OCI-LY3 (cell line): ENCODE results near the gene SPATA6L.

Experiments used
- EZH2phosphoT487 ChIP-seq: fragments of 200-600 bp; shearing (Covaris generic); IDR thresholded peaks from 2 replicates; pipeline ENCODE4 v1.6.1; 2018; ENCODE audit warnings: antibody characterized with exemption, mixed run types, low read depth
- TF ChIP-seq, protein P1 (sequence below): fragments of 200-600, 300-600 bp; sonication (generic); IDR thresholded peaks from 2 replicates; pipeline ENCODE4 v1.5.1; 2014; ENCODE audit warnings: antibody characterized with exemption, low read length, low read depth

DNA sequence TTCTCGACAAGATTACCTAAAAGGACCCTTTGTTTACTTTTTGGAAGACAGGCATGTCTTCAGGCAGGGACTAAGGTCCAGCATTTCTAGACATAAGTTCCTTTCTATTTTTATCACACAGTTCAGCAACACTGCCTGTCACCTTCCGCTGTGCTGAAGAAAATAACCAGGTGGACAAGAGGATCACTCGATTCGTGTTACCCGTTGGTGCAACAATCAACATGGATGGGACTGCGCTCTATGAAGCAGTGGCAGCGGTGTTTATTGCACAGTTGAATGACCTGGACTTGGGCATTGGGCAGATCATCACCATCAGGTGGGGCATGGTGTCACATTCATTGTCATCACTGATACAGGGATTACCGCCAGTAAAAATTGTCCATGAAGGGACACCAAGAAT lies 89.8 kb downstream of the SPATA6L start:
- TF ChIP-seq, protein P1, sequence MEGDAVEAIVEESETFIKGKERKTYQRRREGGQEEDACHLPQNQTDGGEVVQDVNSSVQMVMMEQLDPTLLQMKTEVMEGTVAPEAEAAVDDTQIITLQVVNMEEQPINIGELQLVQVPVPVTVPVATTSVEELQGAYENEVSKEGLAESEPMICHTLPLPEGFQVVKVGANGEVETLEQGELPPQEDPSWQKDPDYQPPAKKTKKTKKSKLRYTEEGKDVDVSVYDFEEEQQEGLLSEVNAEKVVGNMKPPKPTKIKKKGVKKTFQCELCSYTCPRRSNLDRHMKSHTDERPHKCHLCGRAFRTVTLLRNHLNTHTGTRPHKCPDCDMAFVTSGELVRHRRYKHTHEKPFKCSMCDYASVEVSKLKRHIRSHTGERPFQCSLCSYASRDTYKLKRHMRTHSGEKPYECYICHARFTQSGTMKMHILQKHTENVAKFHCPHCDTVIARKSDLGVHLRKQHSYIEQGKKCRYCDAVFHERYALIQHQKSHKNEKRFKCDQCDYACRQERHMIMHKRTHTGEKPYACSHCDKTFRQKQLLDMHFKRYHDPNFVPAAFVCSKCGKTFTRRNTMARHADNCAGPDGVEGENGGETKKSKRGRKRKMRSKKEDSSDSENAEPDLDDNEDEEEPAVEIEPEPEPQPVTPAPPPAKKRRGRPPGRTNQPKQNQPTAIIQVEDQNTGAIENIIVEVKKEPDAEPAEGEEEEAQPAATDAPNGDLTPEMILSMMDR: no peak
- TF ChIP-seq EZH2phosphoT487: no peak
